HTR-8/SVneo (cell line): ENCODE results near the gene ESRRA.

Source experiments
- DNase-seq: peaks from one replicate; pipeline ENCODE4 v3.0.0; 2011; ENCODE audit warnings: low spot score, mixed read lengths; ENCODE audit not compliant: insufficient read length
- FAIRE-seq: peaks from 2 replicates; lab custom pipeline; 2011; peaks lifted over from hg19 to GRCh38; lab: Jason Lieb, UNC

ESRRA gene

GRCh38 chr11:64359712-64360445 lies 54.6 kb downstream of the ESRRA start:
- DNase-seq: no peak
- FAIRE-seq: peak; percentile 49

- FAIRE-seq (no peak), DNase-seq (no peak)
Measured at GRCh38 chr11:64360448-64360921, 55.2 kb downstream of the ESRRA start.

GRCh38 chr11:64361659-64362058 lies 56.3 kb downstream of the ESRRA start:
- FAIRE-seq (no peak), DNase-seq (no peak)

DNA sequence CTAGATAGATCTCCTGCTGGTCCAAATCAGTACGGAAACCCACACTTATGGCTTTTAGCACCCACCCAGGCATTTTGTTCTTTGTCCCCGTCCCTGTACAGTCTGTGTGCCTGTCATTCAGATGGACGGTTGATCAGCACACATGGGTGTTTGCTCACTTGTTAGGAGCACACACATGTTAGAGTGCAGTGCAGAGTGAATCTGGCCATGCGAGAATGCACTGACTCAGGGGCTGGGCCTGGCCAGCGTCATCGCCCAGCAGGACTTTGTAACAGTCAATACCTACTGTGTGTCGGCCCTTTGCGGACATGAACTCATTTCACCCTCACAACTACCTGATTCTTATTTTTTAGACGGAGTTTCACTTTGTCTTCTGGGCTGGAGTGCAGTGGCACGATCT lies 57.0 kb downstream of the ESRRA start:
- FAIRE-seq (no peak), DNase-seq (no peak)

DNA sequence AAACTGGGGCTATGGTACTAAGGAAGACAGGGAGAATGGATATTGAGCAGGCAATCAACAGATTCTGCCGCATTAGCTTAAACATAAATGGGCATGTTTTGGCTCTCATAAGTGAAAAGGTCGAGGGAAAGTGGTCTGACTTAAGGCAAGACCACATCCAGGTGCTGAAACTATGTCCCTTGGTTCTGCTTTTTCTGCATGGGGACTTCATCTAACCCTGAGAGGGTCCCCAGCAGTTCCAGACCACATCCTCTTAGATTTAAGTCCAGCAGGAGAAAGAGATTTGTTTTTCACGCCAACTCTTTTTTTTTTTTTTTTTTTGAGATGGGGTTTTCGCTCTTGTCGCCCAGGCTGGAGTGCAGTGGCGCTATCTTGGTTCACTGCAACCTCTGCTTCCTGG lies 59.1 kb downstream of the ESRRA start:
- FAIRE-seq: no peak
- DNase-seq: no peak

DNA sequence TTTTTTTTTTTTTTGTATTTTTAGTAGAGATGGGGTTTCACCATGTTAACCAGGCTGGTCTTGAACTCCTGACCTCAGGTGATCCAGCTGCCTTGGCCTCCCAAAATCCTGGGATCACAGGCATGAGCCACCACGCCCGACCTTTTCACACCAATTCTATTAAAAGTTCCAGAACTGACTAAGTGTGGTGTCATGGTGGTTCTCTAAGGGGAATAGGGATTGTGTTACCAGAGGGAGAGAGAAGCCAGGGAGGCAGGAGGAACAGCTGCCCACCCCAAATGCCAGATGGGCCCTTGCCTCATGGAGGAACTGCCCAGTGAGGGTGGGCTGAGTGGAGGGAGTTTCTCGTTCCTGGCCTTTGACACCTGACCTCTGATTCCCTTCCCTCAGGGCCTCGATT lies 59.6 kb downstream of the ESRRA start:
- no peak for DNase-seq
- no peak for FAIRE-seq
